GM12864 (cell line): ENCODE measurements around the gene RUVBL1.

Experiments
- DNase-seq: peaks from one replicate; pipeline ENCODE4 v3.0.0-alpha.2; 2011; ENCODE audit warnings: low read depth
- H3K4me3 ChIP-seq: 2 replicates; pipeline ENCODE4 v1.5.1; 2011; ENCODE audit warnings: mild to moderate bottlenecking, low read depth, low read length, control low read depth
- TF ChIP-seq, protein P1 (sequence below): IDR thresholded peaks from 2 replicates; pipeline ENCODE4 v1.5.1; 2011; ENCODE audit warnings: low read depth, mild to moderate bottlenecking, moderate library complexity, low read length, control low read depth, inconsistent platforms; ENCODE audit errors: missing control alignments

Gene RUVBL1

GRCh38 chr3:128095222-128095703, 28.3 kb downstream of the RUVBL1 start:
- H3K4me3 ChIP-seq = no peak overlapping the region
- DNase-seq = no peak
- TF ChIP-seq, protein P1, sequence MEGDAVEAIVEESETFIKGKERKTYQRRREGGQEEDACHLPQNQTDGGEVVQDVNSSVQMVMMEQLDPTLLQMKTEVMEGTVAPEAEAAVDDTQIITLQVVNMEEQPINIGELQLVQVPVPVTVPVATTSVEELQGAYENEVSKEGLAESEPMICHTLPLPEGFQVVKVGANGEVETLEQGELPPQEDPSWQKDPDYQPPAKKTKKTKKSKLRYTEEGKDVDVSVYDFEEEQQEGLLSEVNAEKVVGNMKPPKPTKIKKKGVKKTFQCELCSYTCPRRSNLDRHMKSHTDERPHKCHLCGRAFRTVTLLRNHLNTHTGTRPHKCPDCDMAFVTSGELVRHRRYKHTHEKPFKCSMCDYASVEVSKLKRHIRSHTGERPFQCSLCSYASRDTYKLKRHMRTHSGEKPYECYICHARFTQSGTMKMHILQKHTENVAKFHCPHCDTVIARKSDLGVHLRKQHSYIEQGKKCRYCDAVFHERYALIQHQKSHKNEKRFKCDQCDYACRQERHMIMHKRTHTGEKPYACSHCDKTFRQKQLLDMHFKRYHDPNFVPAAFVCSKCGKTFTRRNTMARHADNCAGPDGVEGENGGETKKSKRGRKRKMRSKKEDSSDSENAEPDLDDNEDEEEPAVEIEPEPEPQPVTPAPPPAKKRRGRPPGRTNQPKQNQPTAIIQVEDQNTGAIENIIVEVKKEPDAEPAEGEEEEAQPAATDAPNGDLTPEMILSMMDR = peak; percentile 94

- no peak for DNase-seq
These were observed 29.1 kb downstream of the RUVBL1 start for GRCh38 chr3:128094295-128095151.

DNA sequence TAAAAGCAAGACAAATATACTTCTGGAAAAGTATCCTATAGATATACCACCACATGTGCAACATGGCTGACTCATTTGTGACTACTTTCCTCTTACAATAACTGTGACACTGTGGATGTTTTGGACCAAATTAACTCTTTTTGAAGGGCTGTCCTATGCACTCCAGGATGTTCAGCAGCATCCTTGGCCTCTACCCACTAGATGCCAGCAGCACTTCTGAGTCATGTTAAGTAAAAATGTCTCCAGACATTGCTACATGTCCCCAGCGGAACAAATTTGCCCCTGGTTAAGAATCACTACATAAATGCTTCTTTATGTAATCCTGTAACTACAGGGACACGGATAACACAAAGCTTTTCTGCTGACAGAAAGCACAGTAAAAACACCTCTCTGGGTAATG, 32.0 kb downstream of the RUVBL1 start:
- no peak for DNase-seq
- TF ChIP-seq, protein P1 = no peak
- H3K4me3 ChIP-seq = no peak overlapping the region

More at GRCh38 chr3:128094295-128095151, 29.1 kb downstream of the RUVBL1 start:
- no peak overlapping the region for H3K4me3 ChIP-seq
- TF ChIP-seq, protein P1 = no peak

GRCh38 chr3:128089135-128089534, 34.5 kb downstream of the RUVBL1 start:
- TF ChIP-seq, protein P1 = no peak
- no peak overlapping the region for H3K4me3 ChIP-seq
- DNase-seq = no peak

GRCh38 chr3:128084675-128085021, 39.0 kb downstream of the RUVBL1 start:
- no peak overlapping the region for H3K4me3 ChIP-seq
- TF ChIP-seq, protein P1 = no peak

GRCh38 chr3:128083980-128084674, 39.5 kb downstream of the RUVBL1 start:
- DNase-seq = no peak
- H3K4me3 ChIP-seq = no peak overlapping the region
- TF ChIP-seq, protein P1 = no peak

More at GRCh38 chr3:128084675-128085021, 39.0 kb downstream of the RUVBL1 start:
- no peak for DNase-seq
